Measurements from ENCODE around the gene SMIM44. TPM values are rescaled to one million over a fixed set of nuclear protein-coding genes. Genes with fewer than 3 reads are reported as not detected.
A peak's percentile ranks its signal among the peaks of the same experiment; 100 is the strongest.
"Not testable (repeated sequence)": the region's sequence is repeated elsewhere in the genome, so short reads cannot be mapped to it uniquely, and the experiment has no call there.

The SMIM44 gene
- total RNA-seq, 1 experiment from 2014 or later: not detected

DNA sequence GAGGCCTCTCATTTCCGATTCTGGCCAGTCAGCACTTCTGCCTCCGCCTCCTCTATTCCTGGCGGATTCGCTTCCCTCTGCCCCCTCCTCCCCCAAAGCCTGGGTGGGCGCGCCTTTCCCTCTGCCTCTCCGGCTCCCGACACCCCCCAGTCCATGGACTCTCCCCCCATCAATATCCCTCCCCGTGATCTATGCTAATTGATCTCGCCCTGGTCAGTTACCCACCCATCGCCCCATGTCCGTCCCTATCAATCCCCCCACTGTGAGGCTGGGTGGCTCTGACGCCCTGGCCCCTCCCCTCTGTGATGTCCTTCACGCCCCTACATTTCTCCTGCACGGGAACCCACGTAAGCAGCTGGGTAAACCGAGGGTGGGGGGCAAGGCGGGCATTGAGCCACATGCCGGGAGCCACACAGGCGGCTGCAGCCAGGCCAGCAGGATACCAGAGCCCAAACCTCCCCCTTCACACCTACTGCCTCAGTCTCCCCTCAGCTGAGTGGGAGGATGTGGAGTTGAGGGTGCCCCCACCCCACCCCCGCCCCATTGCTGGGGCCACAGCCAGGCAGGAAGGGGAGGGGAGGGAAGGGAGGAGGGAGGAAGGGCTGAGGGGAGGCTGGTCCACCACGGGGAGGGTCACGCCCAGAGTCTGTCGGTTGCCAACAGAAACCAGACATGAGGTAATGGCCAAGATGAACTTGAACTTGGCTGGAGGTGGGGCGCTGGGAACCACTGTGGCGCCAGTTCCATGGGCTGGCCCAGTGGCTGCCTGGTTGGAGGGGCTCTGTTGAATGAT is 24.0 kb downstream of the SMIM44 start:
- peak; percentile 36 for DNase-seq (ENCODE audit: low read depth)

DNA sequence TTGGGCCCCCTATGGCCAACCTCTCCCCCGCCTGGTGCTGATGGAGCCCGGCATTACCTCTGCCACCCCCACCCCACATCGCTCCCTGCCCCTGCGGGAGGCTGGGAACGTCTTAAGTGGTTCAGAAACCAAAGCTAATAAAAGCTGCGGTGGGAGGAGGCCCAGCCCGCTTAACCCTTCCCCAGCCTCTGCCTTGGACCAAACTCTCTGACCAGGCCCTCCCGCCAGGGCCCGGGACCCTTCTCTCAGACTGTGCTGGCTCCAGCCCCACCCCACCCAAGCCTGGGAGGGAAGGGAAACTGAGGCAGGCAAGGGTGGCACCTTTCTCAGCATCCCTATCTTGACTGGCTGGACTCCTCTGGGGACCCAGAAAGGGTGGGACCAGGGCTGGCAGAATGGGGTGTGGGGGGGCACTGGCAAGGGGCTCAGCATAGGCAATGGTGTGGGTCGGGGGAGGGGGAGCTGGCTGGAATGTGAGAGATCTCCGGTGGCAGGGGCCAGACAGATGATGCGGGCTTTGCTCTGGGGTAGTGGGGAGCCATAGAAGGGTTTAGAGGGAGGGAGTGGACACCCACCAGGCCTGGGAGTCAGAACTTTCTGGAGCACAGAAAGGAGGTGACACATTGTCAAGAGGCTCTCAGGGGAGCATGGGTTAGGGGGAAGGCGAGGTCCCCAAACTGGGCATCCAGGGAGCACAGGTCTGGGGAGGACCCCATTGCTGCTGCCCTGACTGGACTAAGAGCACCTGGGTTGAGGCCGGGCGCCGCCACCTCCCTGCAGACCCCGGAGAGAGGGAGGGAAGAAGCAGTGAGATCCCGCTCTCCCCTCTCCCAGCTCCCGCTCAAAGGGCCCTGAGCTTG is 24.8 kb downstream of the SMIM44 start:
- no peak for DNase-seq (ENCODE audit: low read depth)

DNA sequence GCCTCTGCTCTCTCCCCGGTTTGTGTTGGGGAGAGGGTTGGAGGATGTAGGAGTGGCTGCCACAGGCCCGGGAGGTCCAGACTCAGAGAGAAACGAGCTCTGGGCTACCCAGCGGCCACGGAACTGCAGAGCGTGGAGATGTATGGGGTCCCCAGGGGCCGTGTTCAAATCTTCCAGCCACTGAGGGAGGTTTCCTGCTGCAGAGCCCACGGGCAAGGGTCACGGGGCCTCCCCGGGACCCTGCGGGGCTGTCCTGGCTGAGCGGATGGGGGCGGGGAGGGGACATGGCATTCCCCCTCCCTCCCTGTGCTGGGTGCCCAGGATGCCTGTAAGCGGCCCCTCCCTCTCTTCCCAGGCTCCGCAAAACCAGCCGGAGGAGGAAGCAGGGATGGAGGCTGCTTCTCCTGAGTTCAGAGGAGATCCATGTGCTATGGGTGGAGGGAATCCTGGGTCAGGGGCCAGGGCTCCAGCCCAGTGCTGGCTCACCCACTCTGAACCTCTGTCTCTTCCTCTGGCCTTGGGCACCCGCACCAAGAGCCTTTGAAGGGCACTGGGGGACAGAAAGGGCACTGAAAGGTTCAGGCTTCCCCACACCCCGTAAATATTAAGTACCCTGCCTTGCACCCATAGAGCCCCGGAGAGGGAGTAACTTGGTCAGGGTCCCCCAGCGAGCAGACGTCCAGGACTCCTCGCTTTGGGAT is 25.6 kb downstream of the SMIM44 start:
- DNase-seq (ENCODE audit: low read depth): no peak

DNA sequence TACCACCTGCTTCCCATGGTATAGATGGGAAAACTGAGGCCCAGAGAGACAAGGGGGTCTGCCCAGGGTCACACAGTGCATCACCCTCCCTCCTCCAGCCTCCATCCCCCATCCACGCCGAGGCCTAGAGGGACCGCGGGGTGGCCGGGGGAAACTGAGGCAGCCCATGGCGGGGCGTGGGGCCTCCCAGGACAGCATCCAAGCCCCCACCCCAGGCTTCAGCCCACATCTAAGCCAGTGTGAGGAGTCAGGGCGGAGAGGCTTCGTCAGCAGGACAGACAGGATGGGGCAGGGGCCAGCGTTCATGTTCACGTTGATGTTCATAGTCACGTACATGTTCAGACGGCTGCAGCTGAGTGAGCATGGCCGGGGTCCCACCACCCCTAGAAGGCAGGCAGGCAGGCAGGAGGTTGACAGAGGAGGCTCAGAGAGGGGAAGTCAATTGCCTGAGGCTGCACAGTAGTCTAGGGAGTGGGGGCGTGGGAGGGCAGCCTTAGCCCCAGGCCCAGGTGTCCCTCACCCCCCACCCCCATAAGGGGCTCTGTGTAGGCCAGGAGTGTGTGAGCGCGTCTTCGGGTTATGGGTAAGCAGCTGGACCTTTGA is 26.2 kb downstream of the SMIM44 start:
- DNase-seq (ENCODE audit: low read depth): no peak

DNA sequence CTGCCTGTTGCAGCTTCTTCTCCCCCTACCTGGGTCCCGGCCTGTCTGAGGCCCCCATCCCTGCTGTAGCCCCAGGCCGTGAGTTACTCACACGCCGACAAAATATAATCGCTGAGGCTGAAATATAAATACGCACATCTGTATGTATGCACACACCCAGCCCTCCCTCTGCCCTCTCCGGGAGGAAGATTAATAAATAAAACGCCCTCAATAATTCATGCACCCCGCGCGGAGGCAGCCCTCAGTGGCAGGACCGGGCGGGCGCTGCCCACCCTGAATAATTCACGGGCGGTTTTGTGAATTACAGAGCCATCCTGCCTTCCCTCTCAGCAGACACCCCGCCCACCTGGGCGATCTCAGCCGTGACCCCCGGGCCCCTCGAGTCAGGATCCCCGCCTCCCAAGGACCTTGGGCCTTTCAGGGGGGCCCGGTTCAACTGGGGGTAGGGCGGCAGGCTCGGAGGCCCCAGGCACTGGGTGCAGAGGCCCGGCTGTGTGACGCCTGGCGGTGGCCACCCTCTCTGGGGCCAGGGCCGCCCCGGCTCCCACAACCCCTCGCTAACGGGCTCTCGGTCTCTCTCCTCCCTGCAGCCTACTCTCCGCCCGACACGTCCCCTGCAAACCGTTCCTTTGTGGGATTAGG is 27.2 kb downstream of the SMIM44 start:
- DNase-seq (ENCODE audit: low read depth): no peak

DNA sequence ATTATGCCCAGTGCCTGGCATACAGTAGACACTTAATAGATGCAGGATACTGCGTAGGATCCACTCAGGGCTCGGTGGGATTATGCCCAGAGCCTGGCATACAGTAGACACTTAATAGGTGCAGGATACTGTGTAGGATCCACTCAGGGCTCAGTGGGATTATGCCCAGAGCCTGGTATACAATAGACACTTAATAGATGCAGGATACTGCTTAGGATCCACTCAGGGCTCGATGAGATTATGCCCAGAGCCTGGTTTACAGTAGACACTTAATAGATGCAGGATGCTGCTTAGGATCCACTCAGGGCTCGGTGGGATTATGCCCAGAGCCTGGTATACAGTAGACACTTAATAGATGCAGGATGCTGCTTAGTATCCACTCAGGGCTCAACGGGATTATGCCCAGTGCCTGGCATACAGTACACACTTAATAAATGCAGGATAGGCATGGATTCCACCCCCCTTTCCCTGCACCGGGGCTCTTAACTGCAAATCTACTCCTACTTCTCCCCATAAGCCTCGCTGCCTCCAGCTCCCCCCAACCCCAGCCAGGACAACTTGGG is 27.8 kb downstream of the SMIM44 start:
- DNase-seq (ENCODE audit: low read depth): no peak

DNA sequence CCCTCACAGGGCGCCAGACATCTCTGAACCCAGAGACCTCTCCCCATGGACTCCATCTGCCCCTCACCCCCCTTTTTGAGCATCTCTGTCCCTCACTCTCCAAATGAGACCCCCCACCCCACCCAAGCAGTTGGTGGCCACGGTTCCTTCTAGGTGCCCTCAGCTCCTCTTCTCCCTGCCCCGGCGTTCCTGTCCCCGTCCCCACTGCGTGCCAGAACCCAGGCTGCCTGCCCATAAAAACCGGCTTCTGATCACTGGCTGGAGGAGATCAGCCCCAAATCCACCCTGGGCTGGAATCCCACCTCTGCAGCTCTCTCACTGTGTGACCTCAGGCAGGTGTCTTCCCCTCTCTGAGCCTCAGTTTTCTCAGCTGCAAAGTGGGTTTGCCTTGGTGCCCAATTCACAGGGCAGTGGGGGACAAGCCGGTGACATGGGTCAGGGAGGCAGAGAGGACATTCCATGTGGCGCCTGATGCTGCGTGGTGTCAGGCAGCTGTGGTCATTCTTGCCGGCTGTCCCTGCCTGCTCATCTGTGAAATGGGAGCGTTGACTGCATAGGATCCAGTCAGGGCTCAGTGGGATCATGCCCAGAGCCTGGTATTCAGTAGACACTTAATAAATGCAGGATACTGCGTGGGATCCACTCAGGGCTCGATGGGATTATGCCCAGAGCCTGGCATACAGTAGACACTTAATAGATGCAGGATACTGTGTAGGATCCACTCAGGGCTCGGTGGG is 28.4 kb downstream of the SMIM44 start:
- DNase-seq (ENCODE audit: low read depth): no peak

DNA sequence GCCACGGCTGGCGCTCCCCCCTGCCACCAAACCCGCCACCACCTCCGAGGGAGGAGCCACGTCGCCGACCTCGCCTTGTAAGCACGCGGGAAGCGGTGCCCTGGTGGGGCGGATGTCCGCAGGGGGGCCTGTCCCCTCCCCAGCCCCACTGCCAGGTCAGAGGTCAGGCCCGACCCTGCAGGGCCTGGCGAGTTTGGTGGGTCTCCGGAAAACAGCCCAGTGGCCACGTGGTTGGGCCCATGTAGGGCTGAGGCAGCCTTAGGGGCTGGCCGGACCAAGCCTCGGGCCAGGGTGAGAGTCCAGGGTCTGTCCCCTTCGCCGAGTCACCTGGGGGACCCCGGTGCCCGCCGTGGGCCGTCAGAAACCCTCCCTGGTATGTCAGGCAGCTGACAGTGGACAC is 29.4 kb downstream of the SMIM44 start:
- no peak for DNase-seq (ENCODE audit: low read depth)

DNA sequence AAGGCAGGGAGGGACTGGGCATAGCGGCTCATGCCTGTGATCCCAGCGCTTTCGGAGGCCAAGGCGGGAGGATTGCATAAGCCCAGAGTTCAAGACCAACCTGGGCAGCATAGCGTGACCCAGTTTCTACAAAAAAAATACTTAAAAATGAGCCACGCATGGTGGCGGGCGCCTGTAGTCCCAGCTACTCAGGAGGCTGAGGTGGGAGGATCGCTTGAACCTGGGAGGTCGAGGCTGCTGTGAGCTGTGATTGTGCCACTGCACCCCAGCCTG is 30.4 kb downstream of the SMIM44 start:
- not testable (repeated sequence) for DNase-seq (ENCODE audit: low read depth)

DNA sequence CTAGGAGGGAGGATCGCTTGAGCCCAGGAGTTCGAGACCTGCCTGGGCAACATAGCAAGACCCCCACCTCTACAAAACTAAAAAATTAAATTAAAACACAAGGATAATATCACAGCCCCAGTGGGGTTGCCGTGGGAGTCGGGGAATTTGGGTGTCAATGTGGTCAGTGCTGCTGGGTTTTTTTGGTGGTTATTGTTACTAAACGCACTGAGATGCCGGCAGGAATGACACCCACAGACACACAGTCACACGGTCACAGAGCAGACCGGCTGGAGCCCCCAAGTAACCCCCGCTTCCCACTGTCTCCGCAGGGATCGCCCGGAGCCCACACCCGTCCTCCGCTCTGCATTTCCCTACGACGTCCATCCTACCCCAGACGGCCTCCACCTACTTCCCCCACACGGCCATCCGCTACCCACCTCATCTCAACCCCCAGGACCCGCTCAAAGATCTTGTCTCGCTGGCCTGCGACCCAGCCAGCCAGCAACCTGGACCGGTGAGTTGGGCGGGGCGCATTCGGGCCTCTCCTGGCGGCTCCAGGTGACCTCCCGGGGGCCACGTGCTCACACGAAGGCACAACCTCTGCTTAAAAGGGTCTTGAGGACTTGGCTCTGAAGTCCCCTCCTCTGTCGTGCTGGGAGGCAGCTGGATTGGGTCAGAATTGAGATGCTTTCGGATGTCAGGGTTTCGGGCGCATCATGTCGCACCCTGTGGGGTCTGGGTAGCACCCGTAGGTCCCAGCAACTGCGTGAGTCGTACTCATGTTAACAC is 30.9 kb downstream of the SMIM44 start:
- DNase-seq (ENCODE audit: low read depth): no peak

DNA sequence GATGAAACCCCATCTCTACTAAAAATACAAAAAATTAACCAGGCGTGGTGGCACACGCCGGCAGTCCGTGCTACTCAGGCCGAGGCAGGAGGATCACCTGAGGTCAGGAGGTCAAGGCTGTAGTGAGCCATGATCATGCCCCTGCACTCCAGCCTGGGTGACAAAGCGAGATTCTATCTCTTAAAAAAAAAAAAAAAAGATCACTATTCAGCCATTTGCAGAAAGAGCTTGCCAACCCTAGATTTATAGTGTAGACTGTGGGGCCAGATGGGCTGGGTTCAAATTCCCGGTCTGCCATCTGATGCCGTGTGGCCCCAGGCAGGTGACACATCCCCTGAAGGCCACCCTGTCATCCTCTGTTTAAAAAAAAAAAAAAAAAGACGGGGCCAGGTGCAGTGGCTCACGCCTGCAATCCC is 31.8 kb downstream of the SMIM44 start:
- peak; percentile 28 for DNase-seq (ENCODE audit: low read depth)

DNA sequence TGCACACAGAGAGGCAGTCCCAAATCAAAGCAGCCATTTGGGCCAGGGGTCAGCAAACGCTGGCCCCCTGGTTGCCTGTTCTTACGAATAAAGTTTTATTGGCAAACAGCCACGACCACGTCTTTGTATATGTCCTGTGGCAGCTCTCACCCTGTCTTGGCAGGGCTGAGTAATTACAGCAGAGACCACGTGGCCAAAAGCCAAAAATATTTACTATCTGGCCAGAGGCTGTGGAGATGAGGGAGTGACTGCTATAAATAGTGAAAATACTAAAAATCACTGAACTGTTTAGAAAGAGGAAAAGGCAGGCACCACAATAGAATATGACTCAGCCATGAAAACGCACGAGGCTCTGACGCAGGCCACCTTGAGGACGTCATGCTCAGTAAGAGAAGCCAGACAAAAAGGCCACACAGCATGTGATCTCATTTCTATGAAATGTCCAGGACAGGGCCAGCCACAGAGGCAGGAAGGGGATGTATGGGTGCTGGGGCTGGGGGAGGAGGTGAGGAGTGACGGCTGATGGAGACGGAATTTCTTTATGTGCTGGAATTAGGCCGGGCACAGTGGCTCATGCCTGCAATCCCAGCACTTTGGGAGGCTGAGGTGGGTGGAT is 32.3 kb downstream of the SMIM44 start:
- peak; percentile 100 for DNase-seq (ENCODE audit: low read depth)

DNA sequence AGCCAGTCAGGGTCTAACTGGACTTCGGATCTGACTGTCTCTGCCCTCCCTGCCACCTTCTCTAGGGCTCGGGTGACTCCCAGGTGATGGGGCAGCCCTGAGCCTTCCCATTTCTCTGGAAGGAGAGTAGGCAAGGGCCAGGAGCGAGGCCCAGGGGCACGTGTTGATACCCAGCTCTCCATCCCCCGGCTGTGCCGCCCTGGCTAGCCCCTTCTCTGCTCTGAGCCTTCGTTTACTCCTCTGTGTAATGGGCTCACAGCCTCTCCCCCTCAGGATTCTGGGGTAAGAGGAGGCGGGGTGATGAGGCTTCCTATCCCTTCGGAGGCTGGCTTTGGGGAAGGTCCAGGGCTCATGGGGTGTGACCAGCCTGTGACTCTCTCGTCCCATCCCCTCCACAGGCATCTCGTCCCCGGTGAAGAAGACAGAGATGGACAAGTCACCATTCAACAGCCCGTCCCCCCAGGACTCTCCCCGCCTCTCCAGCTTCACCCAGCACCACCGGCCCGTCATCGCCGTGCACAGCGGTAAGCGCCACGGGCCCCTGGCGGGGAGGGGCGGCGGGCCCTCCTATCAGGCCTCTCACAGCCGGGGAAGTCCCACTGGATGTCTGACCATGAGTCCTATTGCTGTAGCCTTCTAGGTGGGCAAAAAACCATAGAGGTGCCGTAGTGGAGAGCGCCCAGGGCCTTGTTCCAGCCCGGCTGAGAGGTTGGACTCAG is 34.5 kb downstream of the SMIM44 start:
- DNase-seq (ENCODE audit: low read depth): no peak

DNA sequence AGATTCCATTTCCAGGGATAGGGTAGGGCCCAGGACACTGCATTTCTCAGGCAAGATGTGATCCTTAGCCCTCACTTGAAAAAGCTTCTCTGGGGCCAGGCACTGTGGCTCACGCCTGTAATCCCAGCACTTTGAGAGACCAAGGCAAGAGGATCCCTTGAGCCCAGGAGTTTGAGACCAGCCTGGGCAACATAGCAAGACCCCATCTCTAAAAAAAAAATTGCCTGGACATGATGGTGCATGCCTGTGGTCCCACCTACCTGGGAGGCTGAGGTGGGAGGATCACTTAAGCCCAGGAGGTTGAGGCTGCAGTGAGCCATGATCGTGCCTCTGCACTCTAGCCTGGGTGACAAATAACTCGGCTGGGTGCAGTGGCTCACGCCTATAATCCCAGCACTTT is 36.6 kb downstream of the SMIM44 start:
- not testable (repeated sequence) for DNase-seq (ENCODE audit: low read depth)

DNA sequence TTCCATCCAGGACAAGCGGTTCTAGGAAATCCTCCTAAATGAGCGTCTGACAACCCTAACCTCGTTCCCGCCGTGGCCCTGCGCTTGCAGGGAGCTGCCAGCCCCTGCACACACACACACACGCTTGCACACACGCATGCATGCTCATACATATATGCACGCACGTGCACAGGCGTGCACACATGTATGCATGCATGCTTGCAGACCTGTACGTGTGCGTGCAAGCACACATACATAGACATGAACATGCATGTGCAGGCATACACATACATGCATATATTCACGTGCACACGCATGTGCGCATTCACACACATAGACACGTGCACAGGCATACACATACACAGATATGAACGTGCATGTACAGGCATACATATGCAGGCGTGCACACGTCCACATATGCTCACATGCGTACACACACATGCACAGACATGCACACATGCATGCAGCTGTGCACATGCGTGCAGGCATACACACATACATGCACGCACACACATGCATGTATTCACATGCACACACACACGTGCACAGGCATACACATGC is 38.5 kb downstream of the SMIM44 start:
- no peak for DNase-seq (ENCODE audit: low read depth)

DNA sequence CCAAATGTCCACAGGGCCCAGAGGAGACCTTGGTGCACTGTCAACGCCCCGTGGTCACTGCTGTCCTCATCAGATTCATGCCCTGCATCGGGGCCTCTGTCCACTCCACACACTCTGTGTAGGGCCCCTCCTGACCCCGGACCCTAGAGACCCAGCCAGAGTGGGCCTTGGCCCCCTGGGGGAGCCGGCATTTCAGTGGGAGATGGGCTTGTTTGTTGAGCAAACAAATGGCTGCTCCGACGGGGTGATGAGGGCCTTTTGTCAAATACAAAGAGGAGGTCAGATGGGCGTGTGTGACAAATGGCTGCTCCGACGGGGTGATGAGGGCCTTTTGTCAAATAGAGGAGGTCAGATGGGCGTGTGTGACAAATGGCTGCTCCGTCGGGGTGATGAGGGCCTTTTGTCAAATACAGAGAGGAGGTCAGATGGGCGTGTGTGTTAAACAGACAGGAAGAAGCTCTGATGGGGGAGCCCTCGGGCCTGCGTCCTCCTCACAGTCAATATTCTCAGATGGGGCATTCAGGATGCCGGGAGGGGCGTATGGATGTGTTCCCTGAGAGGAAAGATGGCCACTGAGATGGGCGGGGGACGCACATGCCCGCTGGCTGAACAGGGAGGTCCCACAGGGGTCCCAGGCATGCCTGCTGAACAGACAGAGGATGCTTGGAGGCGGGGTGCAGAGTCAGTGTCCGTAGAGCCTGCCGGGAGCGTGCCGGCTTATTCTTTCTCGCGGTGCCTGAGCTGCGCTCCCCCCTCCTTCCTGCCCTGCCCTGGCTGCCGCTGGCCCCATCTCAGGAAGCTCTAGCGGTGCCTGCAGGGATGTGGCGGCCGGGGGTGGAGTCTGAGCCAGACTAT is 39.2 kb downstream of the SMIM44 start:
- peak; percentile 29 for DNase-seq (ENCODE audit: low read depth)

DNA sequence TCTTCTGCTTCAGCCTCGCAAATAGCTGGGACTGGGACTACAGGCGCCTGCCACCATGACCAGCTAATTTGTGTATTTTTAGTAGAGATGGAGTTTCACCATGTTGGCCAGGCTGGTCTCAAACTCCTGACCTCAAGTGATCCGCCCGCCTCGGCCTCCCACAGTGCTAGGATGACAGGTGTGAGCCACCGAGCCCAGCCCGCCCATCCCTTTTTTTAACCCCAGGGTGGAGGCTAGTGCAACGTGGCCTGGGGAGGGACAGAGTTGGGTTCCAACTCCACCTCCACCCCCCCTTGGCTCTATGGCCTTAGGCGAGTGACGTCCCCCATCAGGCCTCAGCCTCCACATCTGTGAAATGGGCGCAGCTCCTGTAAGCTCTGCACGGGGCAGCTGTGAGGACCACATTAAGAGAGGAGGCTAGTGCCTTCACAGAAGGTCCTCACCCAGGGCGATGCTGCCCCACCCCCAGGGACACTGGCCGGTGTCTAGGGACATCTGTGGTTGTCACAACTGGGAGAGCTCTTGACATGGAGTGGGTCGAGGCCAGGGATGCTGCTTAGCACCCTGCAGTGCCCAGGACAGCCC is 40.7 kb downstream of the SMIM44 start:
- DNase-seq (ENCODE audit: low read depth): no peak

All from HT1080 (cell line).